Measurements from ENCODE around the gene IKZF1.

IKZF1 gene

GRCh38 chr7:50416527-50417182 is 112.1 kb downstream of the IKZF1 start:
- no peak for ATAC-seq

GRCh38 chr7:50418086-50418515 is 113.6 kb downstream of the IKZF1 start:
- peak; percentile 93 to 98 for ATAC-seq

- ATAC-seq = no peak
Measured at GRCh38 chr7:50418526-50419290, 114.2 kb downstream of the IKZF1 start.

GRCh38 chr7:50421043-50421442 is 116.5 kb downstream of the IKZF1 start:
- no peak for ATAC-seq

- ATAC-seq = no peak
Measured at GRCh38 chr7:50422858-50423257, 118.3 kb downstream of the IKZF1 start.

- no peak for ATAC-seq
Measured at GRCh38 chr7:50423860-50424259, 119.3 kb downstream of the IKZF1 start.

GRCh38 chr7:50425318-50425717 is 120.8 kb downstream of the IKZF1 start:
- ATAC-seq = no peak

- no peak for ATAC-seq
Measured at GRCh38 chr7:50426280-50427045, 121.9 kb downstream of the IKZF1 start.

GRCh38 chr7:50427518-50427917 is 123.0 kb downstream of the IKZF1 start:
- ATAC-seq = no peak

GRCh38 chr7:50428911-50429310 is 124.4 kb downstream of the IKZF1 start:
- no peak for ATAC-seq

GRCh38 chr7:50431316-50431715 is 126.8 kb downstream of the IKZF1 start:
- ATAC-seq = no peak

- no peak for ATAC-seq
Measured at GRCh38 chr7:50431722-50432305, 127.3 kb downstream of the IKZF1 start.

GRCh38 chr7:50436133-50436806 is 131.8 kb downstream of the IKZF1 start:
- ATAC-seq = no peak

GRCh38 chr7:50446542-50446960 is 142.0 kb downstream of the IKZF1 start:
- no peak for ATAC-seq

GRCh38 chr7:50448823-50449222 is 144.3 kb downstream of the IKZF1 start:
- ATAC-seq = peak; percentile 37 to 40

- no peak for ATAC-seq
Measured at GRCh38 chr7:50449501-50449880, 145.0 kb downstream of the IKZF1 start.

GRCh38 chr7:50449881-50450589 is 145.5 kb downstream of the IKZF1 start, which contains the start of gene FIGNL1:
TSS of gene FIGNL1 (minus strand) at chr7:50450350. CDS start at chr7:50447287, 3,063 bp downstream.
- peak; percentile 92 to 94 for ATAC-seq

- ATAC-seq = peak in 1 of 2 donors; percentile 3
Measured at GRCh38 chr7:50450590-50451032, 146.1 kb downstream of the IKZF1 start.

Measured in activated CD4-positive, CD25-positive, alpha-beta regulatory T cell treated with anti-CD3 and anti-CD28 coated beads, Interleukin-2, amount 50 U/mL, for 24 hours (primary cell).